SKM-1 (cell line): ENCODE results near the gene CREB3L2.
"Not testable (repeated sequence)": the region's sequence is repeated elsewhere in the genome, so short reads cannot be mapped to it uniquely, and the experiment has no call there.

Experiments
- DNase-seq: peaks from one replicate; lab custom pipeline; 2025; ENCODE audit not compliant: unreplicated experiment; lab: John Stamatoyannopoulos, UW

CREB3L2 gene

GRCh38 chr7:138001529-138002095 is at the start of gene CREB3L2:
Gene CREB3L2 (minus strand): TSS chr7:138002086. CDS start chr7:138001705, 381 bp downstream.
- no peak for DNase-seq

DNA sequence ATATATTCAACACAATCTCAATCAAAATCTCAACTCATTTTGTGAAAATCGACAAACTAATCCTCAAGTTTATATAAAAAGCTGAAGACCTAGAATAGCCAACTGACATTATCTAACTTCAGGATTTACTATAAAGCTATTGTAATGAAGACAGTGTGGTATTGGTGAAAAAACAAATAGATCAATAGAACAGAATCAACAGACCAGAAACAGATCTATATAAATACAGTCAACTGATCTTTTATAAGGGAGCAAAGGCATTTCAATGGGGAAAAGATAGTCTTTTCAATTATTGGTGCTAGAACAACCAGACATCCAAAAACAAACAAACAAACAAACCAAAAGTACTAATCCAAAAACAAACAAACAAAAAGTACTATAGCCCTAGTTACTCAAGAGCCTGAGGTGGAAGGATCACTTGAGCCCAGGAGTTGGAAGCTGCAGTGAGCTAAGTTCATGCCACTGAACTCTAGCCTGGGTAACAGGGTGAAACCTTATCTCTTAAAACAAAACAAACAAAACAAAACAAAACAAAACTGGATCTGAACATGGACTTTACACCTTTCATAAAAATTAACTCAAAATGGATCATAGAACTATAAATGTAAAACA is 47.7 kb upstream of the CREB3L2 start:
- DNase-seq: no peak

DNA sequence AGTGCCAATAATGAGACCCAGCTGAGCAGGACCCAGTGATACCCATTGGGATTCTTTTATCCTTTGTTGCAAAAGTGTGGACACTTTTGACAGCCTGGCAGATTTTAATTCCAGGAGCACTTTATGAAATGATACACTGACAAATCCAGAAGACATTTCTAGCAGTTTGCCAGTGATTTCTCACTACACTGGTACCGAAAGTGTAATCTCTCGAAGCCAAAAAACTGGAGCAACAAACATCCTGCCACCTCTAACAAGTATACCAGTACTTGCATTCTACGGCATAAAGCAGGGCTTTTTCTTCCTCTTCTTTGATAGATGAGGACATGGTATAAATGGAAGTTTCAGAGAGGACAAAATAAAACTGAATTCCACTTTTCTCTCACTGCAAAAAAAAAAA is 46.0 kb upstream of the CREB3L2 start:
- no peak for DNase-seq

DNA sequence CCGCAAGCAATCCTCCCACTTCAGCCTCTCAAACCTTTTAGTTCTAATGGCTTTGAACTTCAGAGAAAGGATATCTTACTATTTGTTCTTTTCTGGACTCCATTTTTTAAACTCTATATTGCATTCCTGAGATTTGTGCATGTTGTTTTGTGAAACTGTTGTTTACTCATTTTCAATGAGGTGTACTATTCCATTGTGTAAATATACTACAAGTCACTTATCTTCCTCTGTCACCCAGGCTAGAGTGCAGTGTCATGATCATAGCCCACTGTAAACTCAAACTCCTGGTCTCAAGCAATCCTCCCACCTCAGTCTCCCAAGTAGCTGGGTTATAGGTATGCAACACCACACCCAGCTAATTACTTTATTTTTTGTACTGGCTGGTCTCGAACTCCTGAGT is 43.0 kb upstream of the CREB3L2 start:
- no peak for DNase-seq

GRCh38 chr7:138040063-138040462 is 38.2 kb upstream of the CREB3L2 start:
- DNase-seq: not testable (repeated sequence)

GRCh38 chr7:138036135-138036534 is 34.2 kb upstream of the CREB3L2 start:
- DNase-seq: no peak

GRCh38 chr7:138033241-138033640 is 31.4 kb upstream of the CREB3L2 start:
- DNase-seq: no peak

DNA sequence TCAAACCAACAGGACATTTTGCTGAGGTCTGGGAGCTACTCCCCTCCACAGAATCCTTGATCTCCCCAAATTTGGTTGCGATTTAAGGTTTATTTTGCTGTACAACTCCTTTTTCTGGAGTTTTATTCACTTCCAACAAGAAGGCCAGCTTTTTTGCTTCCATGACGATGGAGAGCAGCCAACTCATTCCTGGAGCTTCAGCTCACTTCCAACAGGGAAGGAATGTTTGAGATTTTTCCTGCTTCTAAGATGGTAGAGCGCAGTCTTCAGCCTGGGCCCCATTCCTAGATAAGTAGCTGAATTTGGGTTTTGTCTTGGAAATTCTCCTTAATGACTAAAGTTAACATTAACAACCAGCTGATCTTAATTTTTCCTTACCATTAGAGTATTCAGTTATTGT is 30.9 kb upstream of the CREB3L2 start:
- DNase-seq: no peak

- no peak for DNase-seq
These were observed 30.3 kb upstream of the CREB3L2 start for GRCh38 chr7:138032186-138032585.

- DNase-seq: no peak
These were observed 28.9 kb upstream of the CREB3L2 start for GRCh38 chr7:138030679-138031351.

GRCh38 chr7:138029941-138030340 is 28.1 kb upstream of the CREB3L2 start:
- no peak for DNase-seq

GRCh38 chr7:138029126-138029525 is 27.2 kb upstream of the CREB3L2 start:
- no peak for DNase-seq

DNA sequence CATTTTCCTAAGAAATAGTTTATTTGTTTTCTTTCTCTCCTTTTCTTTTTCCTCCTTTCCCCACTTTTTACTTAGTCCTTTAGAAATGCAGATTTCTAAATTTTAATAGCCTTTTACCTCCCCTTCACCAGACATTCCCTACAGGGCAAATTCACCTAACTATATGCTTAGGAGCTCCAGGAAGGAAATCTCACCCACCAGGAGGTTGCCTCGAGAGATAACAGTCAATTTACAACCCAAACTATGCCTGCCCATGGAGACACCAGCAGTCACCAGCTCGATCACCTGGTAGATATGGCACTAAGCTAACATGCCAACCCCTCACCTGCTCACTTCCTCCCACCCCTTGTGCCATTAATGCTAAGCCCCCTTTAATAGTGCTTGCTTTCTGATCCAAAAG is 25.2 kb upstream of the CREB3L2 start:
- DNase-seq: no peak

DNA sequence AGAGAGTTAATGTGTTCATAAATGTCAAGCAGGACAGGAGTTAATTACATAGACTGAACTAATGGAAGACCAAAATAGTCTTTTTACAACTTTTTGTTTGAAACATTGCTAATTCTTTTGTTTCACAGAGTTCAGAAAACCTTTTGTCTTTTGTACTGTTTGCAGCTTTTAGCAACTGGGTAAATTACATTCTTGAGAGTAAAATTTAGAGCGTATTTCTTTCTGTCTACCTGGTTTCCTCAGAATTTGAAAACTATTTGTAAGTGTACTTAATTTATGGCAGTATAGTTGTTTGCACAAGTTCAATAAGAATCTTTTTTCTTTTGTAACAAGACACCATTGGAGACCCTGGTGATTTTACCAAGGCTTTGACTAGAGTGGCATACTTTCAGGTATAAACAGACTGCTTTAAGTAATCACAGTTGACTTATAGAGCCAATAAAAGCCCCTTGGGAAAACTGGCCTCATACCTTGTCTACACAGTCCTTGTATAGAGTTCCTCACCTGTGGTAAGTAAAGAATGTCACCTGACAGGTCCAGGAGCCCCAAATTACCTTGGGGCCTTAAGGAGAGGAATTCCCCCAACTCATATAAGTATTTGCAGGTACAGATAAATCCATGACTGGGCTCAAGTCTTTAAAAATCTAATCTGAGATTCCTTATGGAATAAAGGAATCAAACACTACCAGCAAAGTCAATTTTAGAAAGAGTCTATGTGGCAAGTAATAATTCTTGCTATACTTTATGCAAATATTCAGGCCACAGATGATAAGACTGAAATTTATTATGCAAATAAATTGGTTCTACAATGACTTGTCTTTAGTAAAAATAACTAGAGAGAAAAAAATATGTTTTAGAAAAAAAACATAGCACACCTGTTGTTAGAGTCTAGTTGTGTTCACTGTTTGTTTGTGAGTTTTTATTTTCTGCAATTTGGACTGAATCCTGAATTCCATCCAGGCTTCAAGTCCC is 23.6 kb upstream of the CREB3L2 start:
- DNase-seq: no peak

DNA sequence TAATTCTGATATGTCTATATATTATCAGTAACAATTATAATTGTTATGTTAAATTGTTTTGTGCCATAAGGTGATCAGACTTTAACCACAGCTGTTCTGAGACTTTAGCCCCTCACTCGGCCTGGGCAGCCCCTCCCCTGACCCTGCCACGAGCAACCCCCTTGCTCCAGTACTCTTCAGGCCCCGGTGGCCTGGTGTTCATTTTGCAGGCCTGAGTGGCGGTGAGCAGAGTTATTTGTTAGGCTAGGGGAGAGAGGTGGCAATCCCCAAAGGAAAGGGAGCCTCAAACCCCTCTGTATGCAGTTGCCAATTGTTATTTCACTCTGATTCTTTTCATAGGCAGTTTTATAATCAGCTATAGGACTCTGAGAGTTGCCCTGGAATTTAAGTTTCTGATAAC is 22.9 kb upstream of the CREB3L2 start:
- DNase-seq: no peak

- no peak for DNase-seq
These were observed 22.4 kb upstream of the CREB3L2 start for GRCh38 chr7:138024343-138024691.

- no peak for DNase-seq
These were observed 21.9 kb upstream of the CREB3L2 start for GRCh38 chr7:138023618-138024342.

DNA sequence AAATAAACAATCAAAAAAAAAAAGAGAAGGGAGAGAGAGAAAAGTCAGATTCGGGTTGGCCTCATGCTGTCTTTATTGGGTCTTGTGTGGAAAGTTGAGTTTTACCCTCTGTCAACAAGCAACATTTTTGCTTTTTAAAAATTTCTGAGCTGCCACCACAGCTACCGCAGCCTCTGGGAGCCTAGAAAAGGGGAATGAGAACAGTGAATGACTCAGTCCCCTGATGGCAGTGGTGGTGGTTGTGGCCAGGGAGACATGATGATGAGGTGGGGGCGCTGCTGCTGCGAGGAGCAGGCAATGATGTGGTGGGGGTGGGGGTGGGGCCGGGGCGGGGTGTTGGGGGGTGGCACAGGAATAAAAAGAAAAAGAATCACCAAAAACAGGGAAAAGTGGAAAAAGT is 20.0 kb upstream of the CREB3L2 start:
- DNase-seq: no peak

DNA sequence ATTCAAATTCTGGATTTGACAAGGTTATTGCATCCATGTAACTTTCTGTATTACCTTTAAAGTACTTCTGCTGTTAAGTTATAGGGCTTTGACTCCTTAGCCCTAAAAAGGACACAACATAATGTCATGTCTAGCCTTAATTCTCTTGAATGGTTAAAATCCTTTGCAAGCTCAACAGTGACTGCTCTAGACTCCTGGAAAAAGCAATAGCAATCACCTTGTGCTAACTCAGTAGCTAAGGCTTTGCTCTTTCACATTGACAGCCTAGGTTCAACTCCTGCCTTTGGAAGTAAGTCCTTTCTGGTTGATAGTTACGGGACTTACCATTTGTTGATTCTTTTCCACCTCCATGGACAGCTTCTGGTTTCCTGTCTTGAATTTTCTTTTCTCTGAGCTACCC is 16.1 kb upstream of the CREB3L2 start:
- DNase-seq: no peak

- no peak for DNase-seq
These were observed 13.2 kb upstream of the CREB3L2 start for GRCh38 chr7:138015096-138015495.

- no peak for DNase-seq
These were observed 12.8 kb upstream of the CREB3L2 start for GRCh38 chr7:138014686-138015085.
